CD4-positive, alpha-beta T cell (primary cell): Measurements from ENCODE around the gene DNAJB2. TPM values are rescaled to one million over a fixed set of nuclear protein-coding genes. Genes with fewer than 3 reads are reported as not detected.

Experiments
- ATAC-seq: fragments of 200-7000 bp; cut with Tn5 transposase; one replicate; pipeline ENCODE4 v1.10.0; 2022; ENCODE audit warnings: mild to moderate bottlenecking; ENCODE audit not compliant: poor library complexity
- CTCF ChIA-PET: fragments of 350-600 bp; sonication (Branson Sonifier 250); formaldehyde crosslinking; loops from one replicate; lab custom pipeline; 2021; ENCODE audit warnings: antibody characterized with exemption, inconsistent platforms; lab: Charles Lee
- POLR2A ChIA-PET: fragments of 350-600 bp; sonication (Branson Sonifier 250); formaldehyde crosslinking; loops from one replicate; lab custom pipeline; 2021; ENCODE audit warnings: antibody characterized with exemption, inconsistent platforms; lab: Charles Lee
- DNase-seq, 14 experiments: peaks; one replicate each; pipeline ENCODE4 v3.0.0-alpha.2; 2013 to 2020; ENCODE audit warnings: mixed read lengths in 2 of 14
- H3K27ac ChIP-seq, 2 donors: one replicate each; pipeline versions ENCODE4 v1.5.1 to v1.7.0; 2013; ENCODE audit warnings: low read length in 2 of 2, low read depth in 1 of 2, mild to moderate bottlenecking in 1 of 2
- H3K27me3 ChIP-seq, 2 experiments: 1 replicate in 1 of 2; 2 replicates in 1 of 2; pipeline versions ENCODE4 v1.6.1 to v1.7.0; 2013; ENCODE audit warnings: low read length in 2 of 2, control low read depth in 1 of 2, mild to moderate bottlenecking in 1 of 2, moderate library complexity in 1 of 2; ENCODE audit not compliant: insufficient read depth in 2 of 2, control insufficient read depth in 1 of 2
- H3K36me3 ChIP-seq: one replicate; pipeline ENCODE4 v1.6.1; 2013; ENCODE audit warnings: low read length, control low read depth; ENCODE audit not compliant: insufficient read depth
- H3K4me1 ChIP-seq: one replicate; pipeline ENCODE4 v1.6.1; 2013; ENCODE audit warnings: low read length, control low read depth; ENCODE audit not compliant: insufficient read depth
- H3K4me3 ChIP-seq: one replicate; pipeline ENCODE4 v1.5.1; 2013; ENCODE audit warnings: mild to moderate bottlenecking, low read length, moderate library complexity
- H3K9me3 ChIP-seq, 2 experiments: 1 replicate in 1 of 2; 2 replicates in 1 of 2; pipeline versions ENCODE4 v1.6.1 to v1.7.0; 2013; ENCODE audit warnings: low read length in 2 of 2, mild to moderate bottlenecking in 2 of 2, control low read depth in 1 of 2, moderate library complexity in 1 of 2; ENCODE audit not compliant: control insufficient read depth in 1 of 2, insufficient read depth in 1 of 2
- H3K27ac Mint-ChIP-seq: one replicate; pipeline ENCODE4 v1.8.0; 2020; ENCODE audit warnings: mixed read lengths
- H3K27me3 Mint-ChIP-seq: one replicate; pipeline ENCODE4 v1.8.0; 2021; ENCODE audit warnings: mixed read lengths
- H3K36me3 Mint-ChIP-seq: one replicate; pipeline ENCODE4 v1.8.0; 2021; ENCODE audit warnings: low read depth, mixed read lengths
- H3K4me1 Mint-ChIP-seq: one replicate; pipeline ENCODE4 v1.8.0; 2021; ENCODE audit warnings: low read depth, mixed read lengths
- H3K4me3 Mint-ChIP-seq: one replicate; pipeline ENCODE4 v1.8.0; 2020; ENCODE audit warnings: mild to moderate bottlenecking, mixed read lengths
- H3K9me3 Mint-ChIP-seq: one replicate; pipeline ENCODE4 v1.8.0; 2020; ENCODE audit warnings: mixed read lengths
- CTCF ChIP-seq: fragments of 200-600 bp; IDR thresholded peaks from one replicate; pipeline ENCODE4 v1.8.0; 2022; ENCODE audit warnings: antibody characterized with exemption, mild to moderate bottlenecking
- intact Hi-C, 2 experiments: fragments of 100-400 bp; cut with DNase I in 1 of 2; cut with micrococcal nuclease in 1 of 2; formaldehyde crosslinking; loops; one replicate each; pipeline versions ENCODE4 v1.15.1 to v1.9.0; 2023 to 2025; cut with DNase I, micrococcal nuclease
- total RNA-seq, 174 experiments: library from RNA in 2 of 174; stranded (reverse) in 2 of 174; gene quantifications; one replicate each; pipeline ENCODE4 v1.2.3 and lab custom pipeline; 2021 to 2026

DNAJB2 gene
- total RNA-seq, 2 experiments from 2014 or later: 151 to 161 TPM

- H3K4me3 ChIP-seq: peak overlapping the region; percentile 99
- intact Hi-C loops: loop anchor here in 1 of 2 experiments (1.0 to 5.0 kb wide), 3 partner anchors 7 to 69 kb away; partner anchors contain the start of genes ANKZF1, ATG9A, CNPPD1 and RETREG2
- H3K27ac ChIP-seq: peak overlapping the region; percentile 95 to 98
- H3K9me3 ChIP-seq: no peaks in the 10 kb centered on the region
- no peaks in the 10 kb centered on the region for H3K27me3 ChIP-seq
- ChIA-PET POLR2A (interaction anchor here (1.1 to 7.3 kb wide), 10 partner anchors 8 to 142 kb away, joined by 4 to 181 read pairs (median 16); partner anchors contain the start of genes ANKZF1, ATG9A, CNPPD1 and DNAJB2), CTCF (interaction anchor here (1.0 to 2.3 kb wide), 4 partner anchors 26 to 143 kb away, joined by 3 to 26 read pairs (median 4); no protein-coding TSS in a partner anchor)
- ATAC-seq (no peak), DNase-seq (peak in 2 of 14 experiments; percentile 19 to 39)
- peaks cover 33% of the 10 kb centered on the region for H3K36me3 ChIP-seq
- Mint-ChIP-seq H3K27ac (peak overlapping the region; percentile 96), H3K4me3 (peak overlapping the region; percentile 88), H3K9me3 (no peaks in the 10 kb centered on the region), H3K27me3 (no peaks in the 10 kb centered on the region), H3K4me1 (peaks cover 79% of the 10 kb centered on the region), H3K36me3 (peaks cover 40% of the 10 kb centered on the region)
- no peak for TF ChIP-seq CTCF
- peaks cover 68% of the 10 kb centered on the region for H3K4me1 ChIP-seq
These were observed 33.3 kb upstream of the DNAJB2 start for GRCh38 chr2:219245899-219246230.

GRCh38 chr2:219246559-219246958 lies 32.6 kb upstream of the DNAJB2 start:
- intact Hi-C loops: loop anchor here in 1 of 2 experiments (5.0 kb wide), 1 partner anchor 69 kb away; the partner anchor contains the start of genes CNPPD1 and RETREG2
- H3K4me1 Mint-ChIP-seq: peaks cover 82% of the 10 kb centered on the region

More at GRCh38 chr2:219246559-219246958, 32.6 kb upstream of the DNAJB2 start:
- DNase-seq: no peak
- Mint-ChIP-seq H3K36me3 (peaks cover 47% of the 10 kb centered on the region), H3K4me3 (peak overlapping the region; percentile 88), H3K27ac (peak overlapping the region; percentile 96), H3K27me3 (no peaks in the 10 kb centered on the region), H3K9me3 (no peaks in the 10 kb centered on the region)
- H3K9me3 ChIP-seq: no peaks in the 10 kb centered on the region
- CTCF ChIA-PET: interaction anchor here (1.0 to 2.3 kb wide), 4 partner anchors 31 to 142 kb away, joined by 3 to 26 read pairs (median 4); no protein-coding TSS in a partner anchor
- POLR2A ChIA-PET: interaction anchor here (1.2 to 7.3 kb wide), 8 partner anchors 8 to 142 kb away, joined by 4 to 181 read pairs (median 20); partner anchors contain the start of genes ANKZF1, ATG9A, CNPPD1 and DNAJB2
- TF ChIP-seq CTCF: no peak
- no peak for ATAC-seq
- H3K4me1 ChIP-seq: peaks cover 74% of the 10 kb centered on the region
- peaks cover 40% of the 10 kb centered on the region for H3K36me3 ChIP-seq
- peak overlapping the region; percentile 95 to 98 for H3K27ac ChIP-seq
- peak overlapping the region; percentile 52 for H3K4me3 ChIP-seq
- no peaks in the 10 kb centered on the region for H3K27me3 ChIP-seq
